Measurements from ENCODE around the gene DSCAM.

DNA sequence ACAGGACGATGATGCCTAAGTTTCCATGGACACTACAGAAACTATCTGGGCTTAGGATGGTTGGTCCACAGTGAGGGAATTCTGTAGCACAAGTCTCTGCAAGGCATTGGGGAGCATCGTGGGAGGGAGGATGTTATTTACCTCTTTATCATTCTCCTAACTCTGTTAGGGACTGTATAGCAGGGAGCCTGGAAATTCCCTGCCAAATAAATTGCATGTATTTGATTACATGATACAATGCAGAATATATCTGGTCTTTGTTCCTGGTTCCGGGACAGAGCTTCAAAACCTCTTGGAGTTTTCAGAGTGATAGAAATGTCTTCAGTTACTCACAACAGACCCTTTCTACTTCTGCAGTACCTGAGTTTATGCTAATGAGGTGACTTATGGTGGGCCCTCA, 593.8 kb downstream of the DSCAM start:
- TF ChIP-seq, protein P1, sequence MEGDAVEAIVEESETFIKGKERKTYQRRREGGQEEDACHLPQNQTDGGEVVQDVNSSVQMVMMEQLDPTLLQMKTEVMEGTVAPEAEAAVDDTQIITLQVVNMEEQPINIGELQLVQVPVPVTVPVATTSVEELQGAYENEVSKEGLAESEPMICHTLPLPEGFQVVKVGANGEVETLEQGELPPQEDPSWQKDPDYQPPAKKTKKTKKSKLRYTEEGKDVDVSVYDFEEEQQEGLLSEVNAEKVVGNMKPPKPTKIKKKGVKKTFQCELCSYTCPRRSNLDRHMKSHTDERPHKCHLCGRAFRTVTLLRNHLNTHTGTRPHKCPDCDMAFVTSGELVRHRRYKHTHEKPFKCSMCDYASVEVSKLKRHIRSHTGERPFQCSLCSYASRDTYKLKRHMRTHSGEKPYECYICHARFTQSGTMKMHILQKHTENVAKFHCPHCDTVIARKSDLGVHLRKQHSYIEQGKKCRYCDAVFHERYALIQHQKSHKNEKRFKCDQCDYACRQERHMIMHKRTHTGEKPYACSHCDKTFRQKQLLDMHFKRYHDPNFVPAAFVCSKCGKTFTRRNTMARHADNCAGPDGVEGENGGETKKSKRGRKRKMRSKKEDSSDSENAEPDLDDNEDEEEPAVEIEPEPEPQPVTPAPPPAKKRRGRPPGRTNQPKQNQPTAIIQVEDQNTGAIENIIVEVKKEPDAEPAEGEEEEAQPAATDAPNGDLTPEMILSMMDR (IDR thresholded peaks at IDR 0.05) = no peak
- no peak for TF ChIP-seq EZH2 (IDR thresholded peaks at IDR 0.05; ENCODE audit: borderline replicate concordance, insufficient read depth, low read depth, low read length, poor library complexity, severe bottlenecking)
